Stimulated activated CD4-positive, alpha-beta T cell treated with anti-CD3 and anti-CD28 coated beads, Interleukin-15, amount 100 ng/mL, for 1 hour (primary cell): ENCODE data around the gene PIGU.
A peak's percentile ranks its signal among the peaks of the same experiment; 100 is the strongest.
"Not testable (repeated sequence)": the region's sequence is repeated elsewhere in the genome, so short reads cannot be mapped to it uniquely, and the experiment has no call there.

Experiments used
- DNase-seq, 2 donors: peaks; one replicate each; pipeline ENCODE4 v3.0.0-alpha.2; 2020; ENCODE audit warnings: low read depth in 1 of 2, low spot score in 1 of 2

Gene PIGU, protein sequence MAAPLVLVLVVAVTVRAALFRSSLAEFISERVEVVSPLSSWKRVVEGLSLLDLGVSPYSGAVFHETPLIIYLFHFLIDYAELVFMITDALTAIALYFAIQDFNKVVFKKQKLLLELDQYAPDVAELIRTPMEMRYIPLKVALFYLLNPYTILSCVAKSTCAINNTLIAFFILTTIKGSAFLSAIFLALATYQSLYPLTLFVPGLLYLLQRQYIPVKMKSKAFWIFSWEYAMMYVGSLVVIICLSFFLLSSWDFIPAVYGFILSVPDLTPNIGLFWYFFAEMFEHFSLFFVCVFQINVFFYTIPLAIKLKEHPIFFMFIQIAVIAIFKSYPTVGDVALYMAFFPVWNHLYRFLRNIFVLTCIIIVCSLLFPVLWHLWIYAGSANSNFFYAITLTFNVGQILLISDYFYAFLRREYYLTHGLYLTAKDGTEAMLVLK

DNA sequence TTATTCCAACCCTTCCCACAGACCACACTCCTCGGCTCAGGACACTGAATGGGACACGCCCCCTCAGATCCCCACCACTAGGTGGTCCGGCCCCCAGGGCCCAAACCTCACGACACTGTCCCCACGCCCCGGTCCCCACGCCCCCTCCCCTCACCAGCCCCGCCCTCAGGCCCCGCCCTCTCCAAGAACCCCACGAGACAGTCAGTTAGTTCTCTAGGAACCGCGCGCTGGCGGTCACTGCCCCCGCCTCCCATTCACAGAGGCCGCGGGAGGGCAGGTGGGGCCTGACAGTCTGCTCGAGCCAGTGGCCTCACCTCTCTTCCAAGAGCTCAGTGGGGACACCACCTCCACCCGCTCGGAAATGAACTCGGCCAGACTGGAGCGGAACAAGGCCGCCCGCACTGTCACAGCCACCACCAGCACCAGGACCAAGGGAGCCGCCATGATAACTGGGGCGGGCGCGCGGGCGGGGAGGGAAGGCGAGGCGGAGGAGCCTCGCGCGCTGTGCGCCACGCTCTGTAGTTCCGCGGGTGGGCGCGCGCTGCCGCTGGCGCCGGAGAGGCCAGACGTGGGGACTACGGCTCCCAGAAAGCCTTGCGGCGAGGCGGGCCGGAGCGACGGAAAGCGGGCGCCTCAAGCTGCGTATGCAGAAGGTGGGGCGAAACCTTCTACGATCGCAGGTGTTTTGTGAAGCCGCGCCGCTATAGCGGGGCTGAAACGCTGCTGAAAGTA, at the start of gene PIGU:
TSS of gene PIGU (minus strand) at position 451 of the 732 bp plus-strand sequence. CDS start at position 444, 7 bp downstream.
- peak; percentile 90 to 92 for DNase-seq

DNA sequence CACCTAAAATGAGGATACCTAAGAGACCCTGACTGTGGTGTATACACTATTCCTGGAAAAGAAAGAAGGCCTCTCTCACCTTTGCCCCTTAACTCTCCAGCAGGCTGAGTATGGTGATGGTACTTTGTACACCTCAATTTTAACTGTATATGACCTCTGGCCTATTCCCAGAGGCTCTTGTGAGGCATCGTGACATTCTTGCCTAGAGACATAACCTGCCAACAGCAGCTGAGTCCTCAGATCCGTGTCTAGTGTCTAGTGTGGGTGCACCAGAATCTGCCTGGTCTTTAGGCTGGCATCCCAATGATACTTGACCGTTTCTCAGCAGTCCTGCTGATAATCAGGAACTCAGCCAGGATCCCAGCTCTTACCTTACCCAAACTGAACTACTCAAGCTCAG, 47.3 kb upstream of the PIGU start:
- no peak for DNase-seq

DNA sequence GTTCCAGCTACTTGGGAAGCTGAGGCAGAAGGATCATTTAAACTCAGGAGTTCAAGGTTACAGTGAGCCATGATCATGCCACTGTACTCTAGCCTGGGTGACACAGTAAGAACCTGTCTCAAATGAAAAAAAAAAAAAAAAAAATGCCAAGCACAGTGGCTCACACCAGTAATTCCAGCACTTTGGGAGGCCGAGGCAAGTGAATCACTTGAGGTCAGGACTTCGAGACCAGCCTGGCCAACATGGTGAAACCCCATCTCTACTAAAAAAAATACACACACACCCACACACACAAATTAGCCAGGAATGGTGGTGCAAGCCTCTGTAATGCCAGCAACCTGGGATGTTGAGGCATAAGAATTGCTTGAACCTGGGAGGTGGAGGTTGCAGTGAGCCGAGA, 45.7 kb upstream of the PIGU start:
- DNase-seq = not testable (repeated sequence)

DNA sequence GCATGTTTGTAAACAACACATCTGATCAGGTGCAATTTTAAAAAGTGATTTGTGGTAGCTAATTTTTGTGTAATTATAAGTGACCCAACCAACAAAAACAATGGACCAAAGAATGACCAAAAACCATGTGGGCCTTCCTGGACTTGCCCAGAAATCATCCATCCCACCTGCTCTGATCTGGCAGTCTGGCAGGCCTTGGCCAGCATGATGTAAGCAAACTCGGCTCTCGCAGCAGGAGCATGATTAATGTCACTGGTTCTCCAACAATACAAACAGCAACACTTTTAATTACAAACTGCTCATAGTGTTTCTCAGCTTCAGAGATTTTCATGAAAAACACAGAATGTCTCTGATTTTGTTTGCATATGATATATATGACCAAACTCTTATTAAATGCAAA, 43.4 kb upstream of the PIGU start:
- DNase-seq = no peak

DNA sequence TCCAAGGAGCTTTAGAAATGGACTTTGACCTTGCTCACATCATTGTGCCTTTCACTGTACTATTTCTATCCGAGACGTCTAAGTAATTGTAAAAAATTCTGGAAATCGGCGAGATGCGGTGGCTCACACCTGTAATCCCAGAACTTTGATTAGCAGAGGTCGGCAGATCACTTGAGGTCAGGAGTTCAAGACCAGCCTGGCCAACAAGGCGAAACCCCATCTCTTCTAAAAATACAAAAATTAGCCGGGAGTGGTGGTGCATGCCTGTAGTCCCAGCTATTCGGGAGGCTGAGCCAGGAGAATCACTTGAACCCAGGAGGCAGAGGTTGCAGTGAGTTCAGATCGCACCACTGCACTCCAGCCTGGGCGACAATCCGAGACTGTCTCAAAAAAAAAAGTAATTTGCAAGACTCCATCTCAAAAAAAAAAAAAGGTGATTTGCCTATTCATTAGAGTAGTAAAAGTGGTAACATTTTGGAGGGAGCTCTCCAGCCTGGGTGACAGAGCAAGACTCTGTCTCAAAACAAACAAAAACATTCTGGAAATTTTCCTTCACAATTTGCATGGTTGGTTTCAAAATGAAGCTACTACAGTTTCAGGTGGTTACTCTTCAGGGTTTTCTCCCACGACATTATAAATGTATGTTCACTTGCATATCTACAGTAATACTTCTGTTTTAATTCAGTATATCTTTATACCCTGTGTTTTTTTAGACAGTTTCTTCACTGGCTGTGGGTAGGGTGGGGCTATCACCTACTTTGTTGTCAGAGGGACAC, 42.5 kb upstream of the PIGU start:
- not testable (repeated sequence) for DNase-seq

DNA sequence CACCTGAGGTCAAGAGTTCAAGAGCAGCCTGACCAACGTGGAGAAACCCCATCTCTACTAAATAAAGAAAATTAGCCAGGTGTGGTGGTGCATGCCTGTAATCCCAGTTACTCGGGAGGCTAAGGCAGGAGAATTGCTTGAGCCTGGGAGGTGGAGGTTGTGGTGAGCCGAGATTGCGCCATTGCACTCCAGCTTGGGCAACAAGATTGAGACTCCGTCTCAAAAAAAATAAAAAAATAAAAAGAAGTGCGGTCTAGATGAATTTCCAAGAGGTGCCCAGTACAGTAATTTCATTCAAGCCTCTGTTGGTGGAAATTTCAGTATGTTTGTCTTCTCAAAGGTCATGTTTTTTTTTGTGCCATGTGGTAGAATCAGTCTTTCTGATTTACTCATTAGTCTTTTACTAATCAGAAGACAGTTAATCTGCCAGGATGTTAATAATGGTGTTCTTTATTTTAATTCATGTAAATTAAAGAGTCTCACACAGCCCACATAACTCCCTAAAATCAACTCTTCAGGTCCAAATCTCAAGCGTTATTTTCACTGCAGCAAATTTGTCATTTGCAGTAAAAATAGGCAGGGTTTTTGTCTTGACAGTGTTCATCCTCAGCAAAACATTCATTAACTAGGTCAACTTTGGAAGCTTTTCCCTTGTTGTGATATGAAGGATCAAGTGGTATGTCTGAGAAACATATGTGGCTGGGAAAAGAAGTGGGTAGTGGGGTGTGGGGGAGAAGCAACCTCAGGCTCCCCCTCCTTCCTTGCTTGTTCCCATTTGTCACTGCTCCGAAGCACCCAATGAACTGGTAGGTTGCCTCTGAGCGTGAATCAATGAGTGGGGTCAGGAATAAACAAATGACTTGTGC, 40.6 kb upstream of the PIGU start:
- DNase-seq = no peak

DNA sequence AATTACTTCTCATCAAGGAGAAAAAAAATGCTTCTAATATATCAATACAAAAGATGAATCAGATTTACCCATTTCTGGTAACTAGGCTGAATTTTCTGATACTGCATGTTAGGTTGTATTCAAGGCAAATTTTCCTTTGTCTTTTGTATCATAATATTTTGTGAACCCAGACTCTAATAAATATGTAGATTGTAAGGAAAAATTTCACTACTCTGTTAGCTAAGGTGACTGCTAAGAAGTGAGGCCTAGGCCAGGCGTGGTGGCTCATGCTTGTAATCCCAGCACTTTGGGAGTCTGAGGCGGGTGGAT, 40.0 kb upstream of the PIGU start:
- no peak for DNase-seq

DNA sequence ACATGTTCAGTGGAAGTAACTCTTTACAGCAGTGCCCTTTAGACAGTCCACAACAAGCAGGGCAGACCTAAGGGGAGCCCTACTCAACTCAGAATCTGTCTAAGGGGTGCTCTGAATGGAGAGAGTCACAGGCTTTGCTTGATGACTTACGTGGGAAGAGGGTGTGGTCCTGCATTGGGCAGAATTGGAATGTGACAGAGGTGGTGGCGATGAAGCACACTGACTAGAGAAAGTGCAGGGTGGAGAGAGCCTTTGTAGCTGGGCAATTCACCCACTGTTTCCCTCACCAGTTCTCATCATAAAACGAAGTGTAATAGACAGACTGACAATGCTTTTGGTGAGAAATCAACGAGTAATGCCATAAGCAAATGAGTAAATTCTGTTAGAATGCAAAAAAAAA, 38.5 kb upstream of the PIGU start:
- DNase-seq = no peak

DNA sequence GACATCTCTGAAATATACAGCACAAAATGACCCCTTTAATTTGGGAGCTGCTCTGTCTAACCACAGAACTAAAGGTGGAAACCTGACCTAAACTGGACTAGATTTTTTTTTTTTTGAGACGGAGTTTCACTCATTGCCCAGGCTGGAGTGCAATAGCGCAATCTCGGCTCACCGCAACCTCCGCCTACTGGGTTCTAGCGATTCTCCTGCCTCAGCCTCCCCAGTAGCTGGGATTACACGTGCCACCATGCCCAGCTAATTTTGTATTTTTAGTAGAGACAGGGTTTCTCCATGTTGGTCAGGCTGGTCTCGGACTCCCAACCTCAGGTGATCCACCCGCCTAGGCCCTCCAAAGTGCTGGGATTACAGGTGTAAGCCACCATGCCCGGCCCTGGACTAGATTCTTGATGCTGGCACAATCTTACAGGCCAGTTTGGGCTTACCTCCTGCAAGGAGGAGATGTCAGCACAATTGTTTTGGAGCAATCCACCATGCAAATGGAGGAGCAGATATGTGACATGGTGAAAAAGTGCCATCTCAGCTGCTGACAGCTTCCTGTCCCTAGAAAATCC, 37.1 kb upstream of the PIGU start:
- DNase-seq = not testable (repeated sequence)

DNA sequence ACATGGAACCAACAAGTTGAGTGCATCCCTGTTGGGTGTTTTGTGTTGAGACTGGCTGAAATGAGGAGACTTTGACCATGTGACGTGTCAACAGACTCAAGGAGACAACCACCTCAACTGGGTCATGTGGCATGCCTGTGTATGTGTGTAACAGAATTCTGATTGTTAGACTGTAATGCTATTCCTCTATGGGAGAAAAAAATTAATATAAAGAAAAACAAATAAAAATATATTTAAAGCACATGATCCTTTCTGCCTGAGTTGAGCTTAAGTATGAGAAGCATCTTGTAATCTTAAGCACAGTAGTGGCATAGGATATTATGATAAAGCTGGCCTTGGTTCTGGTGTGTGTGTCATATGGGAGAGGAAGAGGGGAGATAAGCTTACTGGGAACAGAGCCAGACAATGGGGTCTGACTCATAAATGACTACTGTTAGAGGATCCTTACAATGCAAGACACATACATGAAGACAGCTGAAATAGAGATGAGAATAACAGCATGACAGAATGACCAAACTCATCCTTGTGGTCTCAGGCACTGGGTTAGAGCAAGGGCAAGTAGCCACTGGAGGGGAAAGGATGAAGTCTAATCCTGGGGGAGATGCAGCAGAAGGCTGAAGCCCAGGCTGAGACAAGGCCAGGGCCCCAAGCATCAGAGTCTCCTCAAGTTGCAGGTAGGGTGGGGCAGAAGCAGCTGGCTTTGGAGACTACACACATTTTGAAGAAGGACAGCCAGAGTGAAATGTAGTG, 36.5 kb upstream of the PIGU start:
- DNase-seq = no peak

DNA sequence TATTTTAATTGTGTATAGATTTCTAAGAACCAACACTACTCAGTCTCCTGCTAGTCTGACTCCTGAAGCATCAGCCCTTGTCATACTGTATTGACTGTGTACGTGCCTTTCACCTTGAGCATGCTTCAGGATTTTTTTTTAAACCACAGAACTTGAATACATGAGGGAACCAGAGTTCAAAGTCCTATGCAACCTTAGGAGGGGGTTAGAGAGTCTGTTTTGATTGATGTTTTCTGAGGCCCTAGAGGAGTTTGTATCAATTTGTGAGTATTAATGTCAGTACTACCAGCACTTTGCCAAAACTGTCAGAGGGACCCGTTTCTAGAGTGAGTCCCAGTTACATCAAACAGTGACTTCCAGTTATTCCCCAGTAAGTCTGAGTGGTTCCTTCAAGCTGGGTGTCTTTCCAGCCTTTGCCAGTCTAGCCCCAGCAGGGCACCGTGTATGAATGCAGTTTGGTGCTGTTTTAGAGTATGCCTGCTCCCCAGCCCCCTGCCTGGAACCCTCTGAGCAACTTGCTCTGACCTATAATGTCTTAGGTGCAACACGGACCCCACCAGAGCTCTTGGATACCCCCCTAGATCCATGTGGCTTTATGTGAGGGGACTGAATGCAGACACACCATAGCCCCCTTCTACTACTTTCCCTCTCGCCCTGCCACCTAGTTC, 35.8 kb upstream of the PIGU start:
- no peak for DNase-seq

DNA sequence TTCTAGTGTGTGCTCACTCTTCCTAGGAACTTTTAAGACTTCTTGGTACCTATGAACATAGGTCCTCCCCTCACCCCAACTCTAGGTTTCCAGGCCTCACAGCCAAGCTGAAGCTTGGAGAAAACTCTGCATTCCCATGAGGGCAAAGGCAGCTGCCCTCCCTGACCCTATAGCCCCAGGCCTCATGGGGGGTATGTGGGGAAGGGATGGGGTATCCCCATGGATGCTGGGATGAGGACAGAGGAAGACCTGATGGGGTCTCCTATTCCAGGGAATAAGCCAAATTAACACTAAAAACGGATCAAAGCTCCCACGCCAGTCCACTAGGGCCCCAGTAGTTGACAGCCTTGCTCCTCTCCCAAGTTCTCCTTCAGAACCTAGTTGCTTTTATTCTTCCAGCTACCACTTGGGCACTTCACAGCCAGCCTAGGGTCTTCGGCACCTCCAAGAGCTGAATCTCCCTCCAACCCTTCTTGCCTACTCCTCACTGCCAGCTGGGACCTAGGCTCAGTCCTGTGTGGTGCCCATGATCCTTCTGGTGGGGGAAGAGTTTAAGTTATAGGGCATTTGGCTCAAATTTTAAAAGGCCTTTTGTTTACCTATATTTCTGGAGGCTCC, 35.0 kb upstream of the PIGU start:
- DNase-seq = no peak

DNA sequence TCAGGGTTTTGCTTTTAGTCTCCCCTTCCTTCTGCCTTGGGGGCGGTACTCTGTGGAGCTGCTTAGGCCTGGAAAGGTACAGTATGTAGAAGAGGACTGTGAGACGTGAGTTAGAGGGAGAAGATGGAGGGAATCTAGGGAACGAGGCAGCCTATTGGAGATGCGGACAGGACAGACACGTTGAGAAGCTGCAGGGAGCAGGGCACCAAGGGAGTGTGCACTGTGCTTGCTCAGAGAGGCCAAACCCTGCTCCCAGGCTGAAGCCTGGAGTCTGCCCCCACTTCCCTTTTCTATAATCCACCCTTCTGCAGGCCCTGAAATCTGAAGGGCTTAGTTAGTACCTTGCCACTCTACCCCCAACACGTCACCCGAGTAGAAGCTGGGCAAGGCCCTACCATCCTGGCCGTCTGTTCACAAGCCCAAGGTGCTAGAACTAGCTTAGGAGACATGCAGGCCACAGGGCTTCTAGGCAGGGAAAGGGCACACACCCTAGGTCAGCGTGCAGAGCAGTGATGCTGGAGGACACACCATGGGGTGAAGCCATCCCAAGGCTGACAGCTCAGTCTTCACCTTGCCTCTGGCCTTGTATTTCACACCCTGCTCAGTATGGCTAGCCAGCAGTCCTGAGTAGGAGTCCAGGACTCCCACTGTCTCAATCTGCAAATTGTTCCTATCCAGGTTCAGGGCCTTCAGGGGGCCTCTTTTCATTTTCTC, 34.1 kb upstream of the PIGU start:
- no peak for DNase-seq

DNA sequence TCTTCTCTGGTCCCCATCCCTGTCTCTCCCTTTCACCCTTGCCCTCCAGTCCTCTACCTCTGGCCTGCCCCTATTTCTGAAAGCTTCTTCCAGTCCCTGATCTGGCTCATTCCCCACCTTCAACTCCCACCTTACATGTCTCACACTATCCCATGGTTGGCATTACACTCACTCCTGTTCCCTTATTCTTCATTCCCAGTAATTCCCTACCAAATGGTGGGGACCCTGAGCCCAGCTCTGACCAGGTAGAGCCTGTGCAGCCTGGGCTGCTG, 33.6 kb upstream of the PIGU start:
- DNase-seq = no peak

DNA sequence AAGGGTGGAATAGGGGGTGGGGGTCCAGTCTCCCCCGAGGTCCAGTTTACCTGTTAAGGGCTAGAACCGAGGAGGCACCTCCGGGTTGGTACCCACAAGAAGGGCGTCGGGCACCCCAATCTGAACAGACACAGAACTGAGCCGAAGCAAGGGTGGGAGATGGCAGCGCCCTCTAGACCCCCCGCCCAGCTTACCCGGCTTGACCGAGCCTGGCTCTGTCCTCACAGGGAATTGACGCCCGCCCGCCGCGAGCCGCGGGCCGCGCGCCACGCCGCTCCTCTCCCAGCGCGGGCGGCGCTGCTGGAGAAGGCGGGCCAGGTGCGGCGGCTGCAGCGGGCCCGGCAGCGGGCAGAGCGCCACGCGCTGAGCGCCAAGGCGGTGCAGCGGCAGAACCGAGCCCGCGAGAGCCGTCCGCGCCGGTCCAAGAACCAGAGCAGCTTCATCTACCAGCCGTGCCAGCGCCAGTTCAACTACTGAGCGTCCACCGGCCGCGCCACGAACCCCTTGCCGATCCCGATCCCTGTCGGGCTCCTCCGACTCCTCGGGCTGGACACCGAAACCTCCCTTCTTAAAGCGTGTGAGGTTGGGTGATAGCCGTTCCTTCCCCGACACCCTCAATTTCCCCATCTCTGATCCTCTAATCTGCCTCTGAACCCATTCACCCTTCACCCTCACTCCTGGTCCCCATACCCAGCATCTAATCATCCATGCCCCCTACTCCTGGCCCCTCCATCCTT, 33.1 kb upstream of the PIGU start:
- peak in 1 of 2 donors; percentile 57 for DNase-seq

DNA sequence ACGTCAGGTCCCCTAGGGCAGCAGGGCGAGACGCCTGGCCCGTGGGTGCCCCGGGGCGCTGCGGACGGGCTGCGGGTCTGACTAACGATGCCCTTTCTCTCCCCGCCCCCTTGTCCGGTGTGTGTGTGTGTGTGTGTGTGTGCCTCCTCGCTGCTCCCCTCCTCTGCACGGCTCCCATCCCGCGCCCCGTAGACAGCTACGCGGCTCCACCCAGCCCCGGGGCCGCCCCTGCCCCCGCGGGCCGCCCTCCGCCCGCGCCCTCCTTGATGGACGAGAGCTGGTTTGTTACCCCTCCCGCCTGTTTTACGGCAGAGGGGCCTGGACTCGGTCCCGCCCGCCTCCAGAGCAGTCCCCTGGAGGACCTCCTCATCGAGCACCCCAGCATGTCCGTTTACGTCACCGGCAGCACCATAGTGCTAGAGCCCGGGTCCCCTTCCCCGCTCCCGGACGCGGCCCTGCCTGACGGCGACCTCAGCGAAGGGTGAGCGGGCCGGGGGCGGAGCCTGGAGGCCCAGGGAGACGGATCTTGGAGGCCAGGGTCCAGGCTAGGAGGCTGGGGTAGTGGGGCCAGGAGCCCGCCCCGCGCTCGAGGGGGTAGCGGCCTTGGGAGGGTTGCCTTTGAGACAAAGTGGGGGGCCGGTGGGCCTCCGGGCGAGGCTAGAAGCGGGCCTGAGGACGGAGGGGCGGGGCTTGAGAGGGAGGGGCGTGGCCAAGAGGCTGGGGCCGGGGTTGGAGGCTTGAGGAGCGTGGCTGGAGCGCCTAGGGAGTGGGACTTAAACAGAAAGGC, 32.3 kb upstream of the PIGU start:
- DNase-seq = peak; percentile 58 to 66

DNA sequence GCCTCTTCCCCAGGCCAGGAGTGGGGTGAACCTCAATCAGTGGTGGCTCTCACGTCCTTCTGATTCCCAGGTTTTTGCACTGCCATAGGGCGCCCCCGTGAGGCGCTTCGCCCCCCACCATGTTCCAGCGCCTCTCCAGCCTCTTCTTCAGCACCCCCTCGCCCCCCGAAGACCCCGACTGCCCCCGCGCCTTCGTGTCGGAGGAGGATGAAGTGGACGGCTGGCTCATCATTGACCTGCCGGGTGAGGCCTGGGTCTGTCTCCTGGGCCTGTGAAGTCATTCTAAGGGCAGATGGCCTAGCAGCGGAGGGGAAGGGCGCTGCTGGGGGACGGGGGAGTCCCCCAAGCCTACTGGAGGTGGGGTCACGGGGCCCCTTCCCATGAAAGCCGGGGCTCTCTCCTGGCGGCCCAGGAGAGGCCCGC, 31.7 kb upstream of the PIGU start:
- peak; percentile 38 for DNase-seq
